ENCODE data around the gene GALNT16.
"Not testable (repeated sequence)": the region's sequence is repeated elsewhere in the genome, so short reads cannot be mapped to it uniquely, and the experiment has no call there.

GRCh38 chr14:69217663-69218062, 42.3 kb upstream of the GALNT16 start:
- not testable (repeated sequence) for TF ChIP-seq CTCF (IDR thresholded peaks at IDR 0.05; ENCODE audit: low read depth, low read length, poor library complexity, severe bottlenecking); EZH2phosphoT487 (IDR thresholded peaks at IDR 0.05; ENCODE audit: borderline replicate concordance, low read length)

All from DOHH2 (cell line).